Epithelial cell of proximal tubule (primary cell): ENCODE data around the gene SCN4A. TPM values are rescaled to one million over a fixed set of nuclear protein-coding genes. Genes with fewer than 3 reads are reported as not detected.

Source experiments
- DNase-seq: peaks from one replicate; pipeline ENCODE4 v3.0.0-alpha.2; 2011; ENCODE audit warnings: low read depth
- H3K4me3 ChIP-seq: 2 replicates; pipeline ENCODE4 v1.5.1; 2011; ENCODE audit warnings: low read depth, mild to moderate bottlenecking, low read length
- total RNA-seq: library from RNA; depleted of rRNA; stranded (reverse); fragments of >200 nt; gene quantifications from 2 replicates; pipeline ENCODE4 v1.2.3, GENCODE V29; 2015
- TF ChIP-seq, protein P1 (sequence below): conservative IDR thresholded peaks from 2 replicates; pipeline ENCODE4 v1.5.1; 2012; ENCODE audit warnings: low read depth, mild to moderate bottlenecking, low read length

SCN4A gene
- total RNA-seq, 1 donor from 2014 or later, result not detected

DNA sequence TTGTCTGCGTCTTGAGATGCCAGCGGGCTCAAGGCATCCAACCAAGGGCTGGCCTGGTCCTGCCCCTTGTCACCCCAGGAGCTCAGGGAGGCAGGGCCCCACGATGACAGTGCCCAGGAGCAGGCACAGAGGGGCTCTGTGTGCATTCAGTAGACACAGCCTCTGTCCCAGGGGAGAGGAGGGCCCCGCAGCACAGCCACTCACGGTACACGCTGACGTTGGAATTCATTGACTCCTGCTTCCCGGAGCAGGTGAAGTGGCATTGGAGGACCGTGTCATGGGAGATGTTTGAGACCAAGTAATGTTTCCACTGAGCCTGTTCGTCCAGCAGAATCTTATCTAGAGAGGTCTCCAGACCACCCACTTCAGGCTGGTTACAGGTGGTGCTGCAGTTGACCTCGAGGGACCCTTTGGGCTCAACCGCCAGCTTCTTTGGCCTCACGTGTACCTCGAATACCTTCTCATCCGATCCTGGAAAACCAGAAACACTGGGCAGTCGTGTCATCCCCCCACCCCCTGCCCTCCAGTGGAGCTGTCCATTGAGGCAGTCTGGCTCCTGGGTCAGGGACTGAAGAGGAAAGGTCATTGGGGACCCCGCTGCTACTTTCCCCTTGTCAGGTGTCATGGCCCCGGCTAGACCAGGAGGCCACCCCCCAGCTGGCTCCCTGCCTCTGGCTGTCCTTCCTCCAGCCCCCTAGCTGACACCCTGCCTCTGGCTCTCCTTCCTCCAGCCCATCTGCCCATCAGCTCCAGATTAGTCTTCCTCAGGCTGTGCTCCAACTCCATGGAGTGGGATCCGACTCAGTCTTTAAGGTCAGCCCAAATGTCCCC lies 32.4 kb upstream of the SCN4A start:
- TF ChIP-seq, protein P1, sequence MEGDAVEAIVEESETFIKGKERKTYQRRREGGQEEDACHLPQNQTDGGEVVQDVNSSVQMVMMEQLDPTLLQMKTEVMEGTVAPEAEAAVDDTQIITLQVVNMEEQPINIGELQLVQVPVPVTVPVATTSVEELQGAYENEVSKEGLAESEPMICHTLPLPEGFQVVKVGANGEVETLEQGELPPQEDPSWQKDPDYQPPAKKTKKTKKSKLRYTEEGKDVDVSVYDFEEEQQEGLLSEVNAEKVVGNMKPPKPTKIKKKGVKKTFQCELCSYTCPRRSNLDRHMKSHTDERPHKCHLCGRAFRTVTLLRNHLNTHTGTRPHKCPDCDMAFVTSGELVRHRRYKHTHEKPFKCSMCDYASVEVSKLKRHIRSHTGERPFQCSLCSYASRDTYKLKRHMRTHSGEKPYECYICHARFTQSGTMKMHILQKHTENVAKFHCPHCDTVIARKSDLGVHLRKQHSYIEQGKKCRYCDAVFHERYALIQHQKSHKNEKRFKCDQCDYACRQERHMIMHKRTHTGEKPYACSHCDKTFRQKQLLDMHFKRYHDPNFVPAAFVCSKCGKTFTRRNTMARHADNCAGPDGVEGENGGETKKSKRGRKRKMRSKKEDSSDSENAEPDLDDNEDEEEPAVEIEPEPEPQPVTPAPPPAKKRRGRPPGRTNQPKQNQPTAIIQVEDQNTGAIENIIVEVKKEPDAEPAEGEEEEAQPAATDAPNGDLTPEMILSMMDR, result no peak
- no peak for DNase-seq
- no peak overlapping the region for H3K4me3 ChIP-seq

DNA sequence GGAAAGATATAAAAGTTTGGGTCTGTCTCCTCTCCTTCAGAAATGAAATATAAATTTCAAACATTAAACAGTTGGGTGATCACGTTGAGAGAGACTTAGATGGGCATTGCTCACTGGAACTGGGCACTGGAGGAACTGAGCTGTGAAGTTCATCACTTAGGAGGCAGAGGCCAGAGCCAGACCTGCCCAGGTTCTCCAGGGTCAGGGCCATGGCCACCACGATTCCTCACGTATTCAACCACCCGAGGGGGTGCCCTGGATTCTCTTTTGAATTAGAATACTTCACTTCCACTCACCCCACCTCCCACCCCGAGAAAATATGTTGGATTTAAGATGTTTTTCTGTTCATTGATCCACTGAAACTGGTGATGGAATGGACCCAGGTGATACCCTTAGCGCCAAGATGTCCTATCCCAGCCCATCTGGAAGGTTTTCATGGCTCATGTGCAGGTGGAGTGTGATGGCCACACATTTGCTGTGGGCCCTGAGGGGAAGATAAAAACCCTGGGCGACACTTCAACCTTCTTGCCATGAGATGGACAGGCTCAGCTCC lies 31.6 kb upstream of the SCN4A start:
- H3K4me3 ChIP-seq, result no peak overlapping the region
- TF ChIP-seq, protein P1, result no peak
- no peak for DNase-seq

DNA sequence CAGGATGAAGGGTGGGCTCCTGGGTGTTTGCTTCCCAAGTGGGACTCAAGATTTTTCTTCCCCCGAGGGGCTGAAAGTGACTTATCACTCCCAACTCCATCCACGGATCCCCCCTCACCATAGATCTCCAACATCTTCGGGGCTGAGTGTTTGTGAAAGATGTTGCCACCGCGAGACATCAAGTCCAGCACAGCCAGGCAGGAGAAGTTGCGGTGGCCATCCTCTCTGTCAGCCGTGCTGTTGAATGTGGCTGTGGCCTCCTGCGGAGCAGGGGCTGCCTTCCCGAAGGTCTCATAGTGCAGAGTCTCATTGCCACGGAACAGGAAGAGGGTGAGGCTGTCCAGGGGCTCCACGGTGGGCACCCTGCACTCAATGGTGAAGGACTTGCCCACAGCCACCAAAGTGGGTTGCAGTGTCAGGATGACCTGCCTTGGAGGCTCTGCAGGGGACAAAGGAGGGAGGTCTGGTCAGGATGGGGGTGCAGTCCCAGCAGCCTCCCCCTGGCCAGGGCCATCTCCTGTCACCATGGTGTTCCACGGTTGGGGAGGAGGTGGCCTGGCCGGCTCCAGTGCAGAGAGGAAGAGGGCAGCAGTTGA lies 30.9 kb upstream of the SCN4A start:
- TF ChIP-seq, protein P1, result no peak
- no peak overlapping the region for H3K4me3 ChIP-seq
- DNase-seq, result no peak

DNA sequence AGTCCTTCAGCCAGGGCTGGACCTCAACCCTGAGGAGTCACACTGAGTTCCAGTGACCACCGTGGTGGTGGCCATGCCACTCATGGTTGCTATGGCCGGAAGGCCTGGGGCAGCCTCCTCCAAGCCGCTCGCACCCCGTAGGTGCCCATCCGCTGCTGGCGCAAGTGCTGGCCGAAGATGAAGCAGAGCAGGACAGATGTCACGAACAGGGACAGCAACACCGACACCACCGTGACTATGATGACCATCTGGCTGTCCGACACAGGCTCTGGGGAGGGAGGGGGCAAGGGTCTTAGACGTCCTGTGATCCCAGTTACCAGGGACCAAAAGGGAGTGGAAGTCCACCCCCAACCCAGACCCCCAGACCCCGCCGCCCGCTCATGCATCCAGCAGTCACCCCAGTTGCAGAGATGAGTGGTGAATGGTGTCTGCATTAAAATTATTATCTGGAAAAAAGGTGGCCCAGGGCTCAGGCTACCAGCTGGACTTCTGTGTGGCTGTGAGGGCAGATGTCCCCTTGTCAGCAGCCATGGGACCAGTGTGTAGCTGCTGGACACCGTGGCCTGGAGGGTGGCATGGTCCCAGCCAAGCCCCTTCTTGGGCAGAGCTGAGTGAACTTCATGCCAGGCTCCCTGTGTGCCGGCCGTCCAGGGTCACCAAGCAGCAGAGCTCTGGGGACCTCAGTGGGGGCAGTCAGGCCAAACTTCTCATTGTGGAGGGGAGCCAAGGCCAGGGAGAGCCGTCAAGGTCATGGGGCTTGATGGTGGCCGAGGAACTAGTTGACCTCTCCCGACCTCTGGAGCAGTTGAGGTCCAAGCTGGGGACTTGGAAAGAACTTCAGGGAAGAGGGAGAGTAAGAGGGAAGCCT lies 30.2 kb upstream of the SCN4A start:
- H3K4me3 ChIP-seq, result no peak overlapping the region
- no peak for DNase-seq
- TF ChIP-seq, protein P1, result no peak

DNA sequence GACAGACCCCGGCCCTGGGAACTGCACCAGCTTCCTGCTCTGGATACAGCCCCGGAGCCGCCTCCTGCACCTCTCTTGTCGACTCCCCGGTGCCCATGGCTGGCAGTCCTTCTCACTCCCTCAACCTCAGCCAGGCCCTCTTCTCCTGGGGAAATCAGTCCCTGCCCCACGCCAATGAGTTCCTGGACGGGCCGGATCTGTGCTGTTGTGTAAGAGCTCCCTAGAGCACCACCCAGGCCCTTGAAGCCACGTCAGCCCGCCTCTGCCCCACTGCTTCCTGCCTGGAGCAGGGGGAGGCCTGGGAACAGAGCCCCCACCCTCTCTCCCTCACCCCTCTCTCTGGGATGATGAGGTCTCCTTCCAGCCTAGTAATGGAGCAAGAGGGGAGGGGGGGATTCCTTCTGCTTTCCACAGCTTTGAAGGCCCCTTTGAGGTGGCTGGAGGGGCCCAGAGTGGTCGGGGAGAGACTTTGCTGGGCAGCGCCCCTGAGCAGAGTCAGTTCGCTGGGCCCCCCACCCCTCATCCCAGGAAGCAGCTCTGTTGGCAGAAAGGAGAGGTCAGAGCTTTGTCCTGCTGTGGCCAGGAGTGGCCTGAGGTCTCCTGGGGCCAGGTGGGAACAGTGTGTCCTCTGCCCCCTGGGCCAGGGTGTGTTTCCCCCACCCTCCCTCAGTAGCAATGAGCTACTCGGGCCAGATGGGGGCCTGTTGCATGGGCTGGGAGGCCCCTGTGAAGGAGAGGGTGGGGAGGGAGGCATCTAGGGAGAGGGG lies 29.2 kb upstream of the SCN4A start:
- no peak for DNase-seq
- TF ChIP-seq, protein P1, result no peak
- no peak overlapping the region for H3K4me3 ChIP-seq

DNA sequence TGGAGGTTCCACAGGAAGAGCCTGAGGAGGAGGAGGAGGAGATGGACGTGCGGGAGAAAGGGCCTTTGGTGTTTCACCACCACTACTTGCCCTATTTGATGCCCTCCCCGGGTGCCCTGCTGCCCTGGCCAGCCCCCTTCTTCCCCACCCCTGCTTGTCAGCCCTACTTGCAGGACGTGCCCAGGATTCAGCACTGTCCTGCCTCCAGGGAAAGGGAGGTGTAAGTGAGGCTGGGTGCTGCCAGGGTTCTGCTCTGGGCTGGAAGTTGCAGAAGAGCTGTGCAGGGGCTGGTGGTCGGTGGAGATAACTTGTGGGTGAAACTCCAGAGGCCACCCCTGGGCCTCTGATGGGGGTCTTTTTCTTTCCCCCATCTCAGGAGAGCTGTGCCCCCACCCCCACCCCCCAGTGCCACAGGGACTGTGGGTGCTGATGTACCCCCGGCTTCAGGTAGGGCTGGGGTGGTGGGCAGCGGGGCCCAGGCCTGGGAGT lies 28.4 kb upstream of the SCN4A start:
- H3K4me3 ChIP-seq, result no peak overlapping the region
- TF ChIP-seq, protein P1, result no peak
- DNase-seq, result no peak
